PFSK-1 (cell line): ENCODE results near the gene PARD3B.

Experiments
- FOXP2 ChIP-seq: optimal IDR thresholded peaks from 2 replicates; pipeline ENCODE3; 2011; ENCODE audit warnings: borderline replicate concordance, control low read depth, inconsistent platforms; ENCODE audit not compliant: insufficient read depth; ENCODE audit errors: extremely low read length, extremely low read depth
- POLR2AphosphoS5 ChIP-seq: IDR thresholded peaks from 2 replicates; pipeline ENCODE4 v1.6.1; 2012; ENCODE audit warnings: low read depth, mild to moderate bottlenecking, control low read depth, low read length, moderate library complexity
- SIN3A ChIP-seq: IDR thresholded peaks from 2 replicates; pipeline ENCODE4 v1.6.1; 2012; ENCODE audit warnings: mild to moderate bottlenecking, low read length, moderate library complexity, borderline replicate concordance; ENCODE audit not compliant: insufficient read depth
- TAF1 ChIP-seq: IDR thresholded peaks from 2 replicates; pipeline ENCODE4 v1.6.1; 2012; ENCODE audit warnings: low read length, control low read depth, borderline replicate concordance; ENCODE audit not compliant: insufficient read depth
- TF ChIP-seq, protein P1 (sequence below), 2 experiments: IDR thresholded peaks; 2 replicates each; pipeline versions ENCODE4 v1.6.1 to v1.8.0; 2011 to 2012; ENCODE audit warnings: low read depth in 2 of 2, low read length in 2 of 2, control low read depth in 1 of 2, inconsistent platforms in 1 of 2, mild to moderate bottlenecking in 1 of 2, moderate library complexity in 1 of 2; ENCODE audit not compliant: insufficient read depth in 1 of 2

DNA sequence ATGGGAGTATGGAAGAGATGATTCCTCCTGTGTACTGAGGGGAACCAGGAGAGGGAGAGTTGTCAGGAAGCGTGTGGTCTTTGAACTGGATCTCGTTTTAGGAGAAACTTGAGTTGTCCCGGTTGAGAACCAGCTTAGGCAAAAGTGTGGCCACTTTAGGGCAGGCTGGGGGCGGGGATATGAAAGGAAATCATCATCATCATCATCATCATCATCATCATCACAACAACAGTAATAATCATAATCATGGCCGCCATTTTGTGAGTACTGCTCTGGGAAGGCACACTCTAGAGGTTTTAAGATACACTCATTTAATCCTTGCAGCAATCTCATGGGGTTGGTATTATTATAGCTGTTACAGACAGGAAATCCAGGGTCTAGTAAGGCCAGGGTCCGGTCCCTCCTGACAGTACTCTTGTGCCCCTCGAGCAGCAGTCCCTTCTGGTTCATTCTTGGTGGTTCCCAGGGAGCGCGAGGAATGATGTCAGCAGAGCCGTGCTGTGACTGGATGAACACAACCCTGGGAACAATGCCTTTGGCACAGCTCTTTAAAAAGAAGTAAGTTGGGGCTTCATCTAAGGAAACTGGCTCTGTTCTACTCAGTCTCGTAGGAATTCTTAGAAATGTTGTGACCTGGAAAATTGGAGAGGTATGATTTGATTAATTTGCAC is 33.8 kb downstream of the PARD3B start:
- TF ChIP-seq, protein P1, sequence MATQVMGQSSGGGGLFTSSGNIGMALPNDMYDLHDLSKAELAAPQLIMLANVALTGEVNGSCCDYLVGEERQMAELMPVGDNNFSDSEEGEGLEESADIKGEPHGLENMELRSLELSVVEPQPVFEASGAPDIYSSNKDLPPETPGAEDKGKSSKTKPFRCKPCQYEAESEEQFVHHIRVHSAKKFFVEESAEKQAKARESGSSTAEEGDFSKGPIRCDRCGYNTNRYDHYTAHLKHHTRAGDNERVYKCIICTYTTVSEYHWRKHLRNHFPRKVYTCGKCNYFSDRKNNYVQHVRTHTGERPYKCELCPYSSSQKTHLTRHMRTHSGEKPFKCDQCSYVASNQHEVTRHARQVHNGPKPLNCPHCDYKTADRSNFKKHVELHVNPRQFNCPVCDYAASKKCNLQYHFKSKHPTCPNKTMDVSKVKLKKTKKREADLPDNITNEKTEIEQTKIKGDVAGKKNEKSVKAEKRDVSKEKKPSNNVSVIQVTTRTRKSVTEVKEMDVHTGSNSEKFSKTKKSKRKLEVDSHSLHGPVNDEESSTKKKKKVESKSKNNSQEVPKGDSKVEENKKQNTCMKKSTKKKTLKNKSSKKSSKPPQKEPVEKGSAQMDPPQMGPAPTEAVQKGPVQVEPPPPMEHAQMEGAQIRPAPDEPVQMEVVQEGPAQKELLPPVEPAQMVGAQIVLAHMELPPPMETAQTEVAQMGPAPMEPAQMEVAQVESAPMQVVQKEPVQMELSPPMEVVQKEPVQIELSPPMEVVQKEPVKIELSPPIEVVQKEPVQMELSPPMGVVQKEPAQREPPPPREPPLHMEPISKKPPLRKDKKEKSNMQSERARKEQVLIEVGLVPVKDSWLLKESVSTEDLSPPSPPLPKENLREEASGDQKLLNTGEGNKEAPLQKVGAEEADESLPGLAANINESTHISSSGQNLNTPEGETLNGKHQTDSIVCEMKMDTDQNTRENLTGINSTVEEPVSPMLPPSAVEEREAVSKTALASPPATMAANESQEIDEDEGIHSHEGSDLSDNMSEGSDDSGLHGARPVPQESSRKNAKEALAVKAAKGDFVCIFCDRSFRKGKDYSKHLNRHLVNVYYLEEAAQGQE (IDR thresholded peaks at IDR 0.05; ENCODE audit: insufficient read depth in 1 of 2, low read depth in 2 of 2, low read length in 2 of 2), result no peak
- TF ChIP-seq POLR2AphosphoS5 (no peak), TAF1 (no peak), SIN3A (no peak), FOXP2 (no peak)
